HEK293 (cell line): ENCODE results near the gene CRTAP.
A peak's percentile ranks its signal among the peaks of the same experiment; 100 is the strongest.

ENCODE experiments used
- CTCF ChIA-PET: fragments of 350-600 bp; formaldehyde crosslinking; extraction: SDS; loops from one replicate; lab custom pipeline; 2021; ENCODE audit warnings: antibody characterized with exemption; lab: Yijun Ruan, JAX
- POLR2A ChIA-PET: fragments of 300-600 bp; formaldehyde crosslinking; extraction: SDS; loops from one replicate; lab custom pipeline; 2020; ENCODE audit warnings: antibody characterized with exemption, inconsistent platforms; lab: Yijun Ruan, JAX
- H3K27ac ChIP-seq: fragments of 200-500 bp; sonication (Bioruptor generic); 2 replicates; pipeline ENCODE4 v1.5.1; 2014; ENCODE audit warnings: low read depth, low read length, control low read depth, inconsistent platforms; ENCODE audit errors: extremely low read depth
- H3K36me3 ChIP-seq, 2 experiments: fragments of 200-500 bp in 1 of 2; sonication (Bioruptor generic) in 1 of 2; 1 replicate in 1 of 2; 2 replicates in 1 of 2; pipeline ENCODE4 v1.5.1; 2014 to 2017; ENCODE audit warnings: inconsistent platforms in 2 of 2, low read length in 2 of 2; ENCODE audit not compliant: control insufficient read depth in 2 of 2, insufficient read depth in 1 of 2
- H3K4me1 ChIP-seq: fragments of 200-500 bp; sonication (Bioruptor generic); 2 replicates; pipeline ENCODE4 v1.5.1; 2014; ENCODE audit warnings: mild to moderate bottlenecking, low read length, inconsistent platforms; ENCODE audit not compliant: control insufficient read depth, insufficient read depth
- H3K4me3 ChIP-seq: 2 replicates; pipeline ENCODE4 v1.5.1; 2011; ENCODE audit warnings: low read depth, mild to moderate bottlenecking, control low read depth, low read length, moderate library complexity
- H3K9me3 ChIP-seq: fragments of 200-500 bp; sonication (Bioruptor generic); 2 replicates; pipeline ENCODE4 v1.5.1; 2014; ENCODE audit warnings: low read depth, low read length, inconsistent platforms; ENCODE audit not compliant: control insufficient read depth, insufficient read depth
- ATF2 ChIP-seq: fragments of 450-650 bp; formaldehyde crosslinking; IDR thresholded peaks from 2 replicates; pipeline ENCODE4 v1.5.1; 2016; ENCODE audit warnings: missing biosample characterization, missing genetic modification characterization, low read depth
- GLIS1 ChIP-seq: fragments of 450-650 bp; formaldehyde crosslinking; IDR thresholded peaks from 2 replicates; pipeline ENCODE4 v1.5.1; 2016; ENCODE audit warnings: missing biosample characterization, missing genetic modification characterization
- MZF1 ChIP-seq: fragments of 450-650 bp; formaldehyde crosslinking; IDR thresholded peaks from 2 replicates; pipeline ENCODE4 v1.5.1; 2017; ENCODE audit warnings: missing biosample characterization, missing genetic modification characterization, borderline replicate concordance
- REST ChIP-seq: fragments of 450-650 bp; formaldehyde crosslinking; IDR thresholded peaks from 2 replicates; pipeline ENCODE4 v1.5.1; 2016; ENCODE audit warnings: missing biosample characterization, missing genetic modification characterization
- SCRT2 ChIP-seq: fragments of 450-650 bp; formaldehyde crosslinking; IDR thresholded peaks from 2 replicates; pipeline ENCODE4 v1.5.1; 2016; ENCODE audit warnings: missing biosample characterization, missing genetic modification characterization
- ZEB2 ChIP-seq: fragments of 450-650 bp; formaldehyde crosslinking; IDR thresholded peaks from 2 replicates; pipeline ENCODE4 v1.5.1; 2016; ENCODE audit warnings: missing biosample characterization, missing genetic modification characterization
- ZNF138 ChIP-seq: fragments of 450-650 bp; formaldehyde crosslinking; IDR thresholded peaks from 2 replicates; pipeline ENCODE4 v1.5.1; 2016; ENCODE audit warnings: missing biosample characterization, missing genetic modification characterization, borderline replicate concordance
- ZNF174 ChIP-seq: fragments of 450-650 bp; formaldehyde crosslinking; IDR thresholded peaks from 2 replicates; pipeline ENCODE4 v1.5.0; 2017; ENCODE audit warnings: missing biosample characterization, mild to moderate bottlenecking, missing genetic modification characterization
- ZNF23 ChIP-seq: fragments of 450-650 bp; formaldehyde crosslinking; IDR thresholded peaks from 2 replicates; pipeline ENCODE4 v1.5.1; 2016; ENCODE audit warnings: missing biosample characterization, missing genetic modification characterization, borderline replicate concordance
- ZNF366 ChIP-seq: fragments of 450-650 bp; formaldehyde crosslinking; conservative IDR thresholded peaks from 2 replicates; pipeline ENCODE4 v1.5.1; 2016; ENCODE audit warnings: missing biosample characterization, missing genetic modification characterization
- ZNF423 ChIP-seq: fragments of 450-650 bp; formaldehyde crosslinking; IDR thresholded peaks from 2 replicates; pipeline ENCODE4 v1.5.1; 2016; ENCODE audit warnings: missing biosample characterization, missing genetic modification characterization
- ZNF426 ChIP-seq: fragments of 450-650 bp; formaldehyde crosslinking; IDR thresholded peaks from 2 replicates; pipeline ENCODE4 v1.5.1; 2017; ENCODE audit warnings: missing biosample characterization, missing genetic modification characterization, mild to moderate bottlenecking, inconsistent platforms, moderate library complexity
- ZNF449 ChIP-seq: fragments of 450-650 bp; formaldehyde crosslinking; IDR thresholded peaks from 2 replicates; pipeline ENCODE4 v1.5.1; 2017; ENCODE audit warnings: missing biosample characterization, mild to moderate bottlenecking, missing genetic modification characterization, moderate library complexity
- ZNF580 ChIP-seq: fragments of 450-650 bp; formaldehyde crosslinking; IDR thresholded peaks from 2 replicates; pipeline ENCODE4 v1.5.1; 2016; ENCODE audit warnings: missing biosample characterization, missing genetic modification characterization
- ZNF623 ChIP-seq: fragments of 450-650 bp; formaldehyde crosslinking; IDR thresholded peaks from 2 replicates; pipeline ENCODE4 v1.5.1; 2016; ENCODE audit warnings: missing biosample characterization, missing genetic modification characterization
- ZNF629 ChIP-seq: fragments of 450-650 bp; formaldehyde crosslinking; IDR thresholded peaks from 2 replicates; pipeline ENCODE4 v1.5.1; 2017; ENCODE audit warnings: missing biosample characterization, missing genetic modification characterization
- ZNF664 ChIP-seq: fragments of 450-650 bp; formaldehyde crosslinking; IDR thresholded peaks from 2 replicates; pipeline ENCODE4 v1.5.1; 2016; ENCODE audit warnings: missing biosample characterization, missing genetic modification characterization
- ZNF704 ChIP-seq: fragments of 450-650 bp; formaldehyde crosslinking; IDR thresholded peaks from 2 replicates; pipeline ENCODE4 v1.5.1; 2016; ENCODE audit warnings: missing biosample characterization, missing genetic modification characterization
- ZNF843 ChIP-seq: fragments of 450-650 bp; formaldehyde crosslinking; IDR thresholded peaks from 2 replicates; pipeline ENCODE4 v1.5.1; 2016; ENCODE audit warnings: missing biosample characterization, missing genetic modification characterization
- ZSCAN30 ChIP-seq: fragments of 450-650 bp; IDR thresholded peaks from 2 replicates; pipeline ENCODE4 v1.5.1; 2018; ENCODE audit warnings: missing biosample characterization, mild to moderate bottlenecking, missing genetic modification characterization, moderate library complexity

Gene CRTAP

GRCh38 chr3:33064929-33065328 lies 48.9 kb upstream of the CRTAP start:
- Histone ChIP-seq H3K27ac (no peak overlapping the region), H3K9me3 (no peaks in the 10 kb centered on the region), H3K4me1 (no peaks in the 10 kb centered on the region), H3K36me3 (peaks cover 0 to 26% of the 10 kb centered on the region in 2 experiments; a peak in 2 of 3 replicates), H3K4me3 (no peak overlapping the region)
- POLR2A ChIA-PET = no interaction called here
- CTCF ChIA-PET = no interaction called here
- no peak for TF ChIP-seq ZNF426 (tag by site-specific recombination)
- TF ChIP-seq MZF1 (tag by site-specific recombination) = no peak
- no peak for TF ChIP-seq ZNF623 (tag by site-specific recombination)
- no peak for TF ChIP-seq ZNF174
- no peak for TF ChIP-seq ZNF449 (tag by site-specific recombination)
- TF ChIP-seq ZNF580 = no peak
- no peak for TF ChIP-seq ZEB2
- TF ChIP-seq SCRT2 (tag by site-specific recombination) = no peak
- TF ChIP-seq ZNF704 (tag by site-specific recombination) = no peak
- no peak for TF ChIP-seq ZNF843 (tag by site-specific recombination)
- TF ChIP-seq ZNF23 (tag by site-specific recombination) = no peak

- peaks cover 5% of the 10 kb centered on the region; the same call in 1 of the 2 replicates for H3K4me1 ChIP-seq
- POLR2A ChIA-PET = no interaction called here
- TF ChIP-seq ZNF629 (tag by site-specific recombination) (0 out of 2 replicates have a peak, but pooled peaks have one; percentile 20), ZSCAN30 (no peak), REST (tag by site-specific recombination) (no peak), ZNF423 (no peak), ZNF664 (tag by site-specific recombination) (no peak), GLIS1 (tag by site-specific recombination) (0 out of 2 replicates have a peak, but pooled peaks have one; percentile 17), ZNF138 (tag by site-specific recombination) (no peak), ATF2 (tag by site-specific recombination) (no peak), ZNF366 (tag by site-specific recombination) (0 out of 2 replicates have a peak, but pooled peaks have one; percentile 26)
- H3K4me3 ChIP-seq = no peak overlapping the region
- H3K27ac ChIP-seq = no peak overlapping the region
- CTCF ChIA-PET = interaction anchor here (0.7 kb wide), 1 partner anchor 110 kb away, joined by 3 read pairs; no protein-coding TSS in a partner anchor
- no peaks in the 10 kb centered on the region for H3K9me3 ChIP-seq
- peaks cover 0 to 20% of the 10 kb centered on the region in 2 experiments; a peak in 2 of 3 replicates for H3K36me3 ChIP-seq
These were observed 46.3 kb upstream of the CRTAP start for GRCh38 chr3:33067484-33067883.
